Upper lobe of right lung (tissue), 1 donor: ENCODE measurements around the gene HDAC6. TPM values are rescaled to one million over a fixed set of nuclear protein-coding genes. Genes with fewer than 3 reads are reported as not detected.

Source experiments
- ATAC-seq: fragments of 200-7000 bp; cut with Tn5 transposase; one replicate; pipeline ENCODE4 v1.9.1; 2020; ENCODE audit warnings: mild to moderate bottlenecking, moderate library complexity
- DNase-seq: peaks from one replicate; pipeline ENCODE4 v3.0.0-alpha.2; 2020
- H3K27ac ChIP-seq: fragments of 200-600 bp; one replicate; pipeline ENCODE4 v1.8.0; 2022
- H3K27me3 ChIP-seq: fragments of 200-600 bp; one replicate; pipeline ENCODE4 v1.8.0; 2022; ENCODE audit warnings: mild to moderate bottlenecking
- H3K36me3 ChIP-seq: fragments of 200-600 bp; one replicate; pipeline ENCODE4 v1.8.0; 2022
- H3K4me1 ChIP-seq: fragments of 200-600 bp; one replicate; pipeline ENCODE4 v1.8.0; 2022
- H3K4me3 ChIP-seq: fragments of 200-600 bp; one replicate; pipeline ENCODE4 v1.8.0; 2022; ENCODE audit warnings: mild to moderate bottlenecking
- H3K9me3 ChIP-seq: fragments of 200-600 bp; one replicate; pipeline ENCODE4 v1.8.0; 2022
- intact Hi-C: fragments of 100-400 bp; cut with DNase I; formaldehyde crosslinking; loops from one replicate; pipeline ENCODE4 v1.11.0; 2022
- total RNA-seq: library from RNA; stranded (reverse); fragmentation: NEBNext Ultra II Directional; extraction: Animal tissue kit (Norgen Biotek cat#: 25700); gene quantifications from one replicate; pipeline ENCODE4 v1.2.1, GENCODE V29; 2021
- TF ChIP-seq, protein P1 (sequence below): fragments of 200-600 bp; IDR thresholded peaks from one replicate; pipeline ENCODE4 v1.8.0; 2022; ENCODE audit warnings: antibody characterized with exemption
- donor health status: DM: no; HTN: yes; CAD: no; lungs with severe emphysema.

HDAC6 gene
- total RNA-seq, 1 donor from 2014 or later, result 94.2 TPM

- intact Hi-C loops, result no loop called here
- TF ChIP-seq, protein P1, sequence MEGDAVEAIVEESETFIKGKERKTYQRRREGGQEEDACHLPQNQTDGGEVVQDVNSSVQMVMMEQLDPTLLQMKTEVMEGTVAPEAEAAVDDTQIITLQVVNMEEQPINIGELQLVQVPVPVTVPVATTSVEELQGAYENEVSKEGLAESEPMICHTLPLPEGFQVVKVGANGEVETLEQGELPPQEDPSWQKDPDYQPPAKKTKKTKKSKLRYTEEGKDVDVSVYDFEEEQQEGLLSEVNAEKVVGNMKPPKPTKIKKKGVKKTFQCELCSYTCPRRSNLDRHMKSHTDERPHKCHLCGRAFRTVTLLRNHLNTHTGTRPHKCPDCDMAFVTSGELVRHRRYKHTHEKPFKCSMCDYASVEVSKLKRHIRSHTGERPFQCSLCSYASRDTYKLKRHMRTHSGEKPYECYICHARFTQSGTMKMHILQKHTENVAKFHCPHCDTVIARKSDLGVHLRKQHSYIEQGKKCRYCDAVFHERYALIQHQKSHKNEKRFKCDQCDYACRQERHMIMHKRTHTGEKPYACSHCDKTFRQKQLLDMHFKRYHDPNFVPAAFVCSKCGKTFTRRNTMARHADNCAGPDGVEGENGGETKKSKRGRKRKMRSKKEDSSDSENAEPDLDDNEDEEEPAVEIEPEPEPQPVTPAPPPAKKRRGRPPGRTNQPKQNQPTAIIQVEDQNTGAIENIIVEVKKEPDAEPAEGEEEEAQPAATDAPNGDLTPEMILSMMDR, result no peak
- no peak for ATAC-seq
- no peaks in the 10 kb centered on the region for H3K36me3 ChIP-seq
- no peak for DNase-seq
- no peaks in the 10 kb centered on the region for H3K9me3 ChIP-seq
- H3K4me3 ChIP-seq, result no peak within 1 kb of the TSS
- H3K27ac ChIP-seq, result no peak within 1 kb of the TSS
- no peaks in the 10 kb centered on the region for H3K27me3 ChIP-seq
- H3K4me1 ChIP-seq, result no peaks in the 10 kb centered on the region
Measured at GRCh38 chrX:48786341-48786800, 15.5 kb upstream of the HDAC6 start, which contains the start of gene GATA1. GATA1 (plus strand) TSS chrX:48786590; CDS start chrX:48791110, 4,520 bp downstream.

- DNase-seq (no peak), ATAC-seq (no peak)
- H3K27ac ChIP-seq, result no peak overlapping the region
- intact Hi-C loops, result no loop called here
- TF ChIP-seq, protein P1, result no peak
- H3K36me3 ChIP-seq, result no peaks in the 10 kb centered on the region
- H3K9me3 ChIP-seq, result no peaks in the 10 kb centered on the region
- no peak overlapping the region for H3K4me3 ChIP-seq
- no peaks in the 10 kb centered on the region for H3K4me1 ChIP-seq
- H3K27me3 ChIP-seq, result no peaks in the 10 kb centered on the region
Measured at GRCh38 chrX:48786825-48787504, 14.9 kb upstream of the HDAC6 start.

- H3K4me1 ChIP-seq, result no peaks in the 10 kb centered on the region
- no peak for ATAC-seq
- H3K4me3 ChIP-seq, result no peak overlapping the region
- DNase-seq, result no peak
- H3K36me3 ChIP-seq, result no peaks in the 10 kb centered on the region
- intact Hi-C loops, result no loop called here
- no peak overlapping the region for H3K27ac ChIP-seq
- H3K27me3 ChIP-seq, result no peaks in the 10 kb centered on the region
- no peaks in the 10 kb centered on the region for H3K9me3 ChIP-seq
- TF ChIP-seq, protein P1, result no peak
Measured at GRCh38 chrX:48787505-48788443, 14.1 kb upstream of the HDAC6 start.

DNA sequence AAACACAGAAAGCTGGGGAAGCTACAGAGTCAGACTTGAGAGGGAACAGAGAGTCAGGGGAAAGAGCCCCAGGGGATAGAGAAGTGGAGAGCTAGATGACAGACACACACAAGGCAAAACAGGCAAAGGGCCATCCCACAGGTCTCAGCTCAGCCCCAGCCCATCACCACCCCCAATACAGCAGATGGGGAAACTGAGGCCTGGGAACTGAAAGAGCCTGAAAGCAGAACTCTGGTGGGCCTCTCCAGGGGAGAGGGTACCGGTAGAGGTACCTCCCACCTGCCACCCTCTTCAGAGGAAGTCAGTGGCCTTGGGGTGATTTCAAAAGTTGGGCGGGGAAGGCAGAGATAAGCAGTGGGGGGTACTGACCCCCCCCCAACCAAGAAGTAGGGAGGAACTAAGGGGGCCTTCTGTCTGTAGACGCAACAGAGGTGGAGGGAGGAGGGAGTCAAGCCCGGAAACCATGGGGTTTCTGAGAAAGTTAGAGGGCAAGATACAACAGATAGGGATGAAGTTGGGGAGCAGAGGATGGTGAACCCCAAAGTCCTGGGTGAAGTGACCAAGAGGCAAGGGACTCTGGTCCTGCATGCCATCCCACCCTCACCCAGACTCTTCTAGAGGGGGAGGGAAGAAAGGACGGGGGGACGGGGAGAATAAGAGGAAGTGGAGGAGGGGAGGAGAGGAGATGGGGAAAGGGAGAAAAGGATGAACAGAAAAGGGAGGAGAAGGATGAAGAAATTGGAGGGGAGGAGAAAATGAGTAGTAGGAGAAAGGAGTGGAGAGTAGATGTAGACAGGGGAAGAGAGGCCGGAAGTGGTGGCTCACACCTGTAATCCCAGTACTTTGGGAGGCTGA lies 12.3 kb upstream of the HDAC6 start:
- Histone ChIP-seq H3K27ac (no peak overlapping the region), H3K36me3 (no peaks in the 10 kb centered on the region), H3K4me3 (no peak overlapping the region), H3K27me3 (no peaks in the 10 kb centered on the region), H3K4me1 (no peaks in the 10 kb centered on the region), H3K9me3 (no peaks in the 10 kb centered on the region)
- ATAC-seq (no peak), DNase-seq (no peak)
- TF ChIP-seq, protein P1, result no peak
- intact Hi-C loops, result no loop called here

DNA sequence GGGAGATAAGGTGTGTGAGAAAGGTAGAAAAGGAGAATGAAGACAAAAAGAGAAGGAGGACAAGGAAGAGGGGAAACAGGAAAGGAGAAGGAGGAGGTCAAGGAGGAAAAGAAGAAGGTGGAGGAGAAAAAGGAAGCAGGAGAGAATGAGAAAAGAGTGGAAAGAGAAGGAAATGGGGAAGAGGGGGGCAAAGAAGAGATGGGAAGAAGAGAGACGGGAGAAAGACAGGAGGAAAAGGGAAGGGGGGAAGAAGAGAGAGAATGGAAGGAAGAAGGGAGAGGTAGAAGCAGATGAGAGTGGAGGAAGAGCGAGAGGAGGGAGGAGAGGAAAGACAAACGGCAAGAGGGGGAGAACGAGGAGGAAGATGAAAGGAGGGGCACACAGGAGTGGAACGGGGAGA lies 11.4 kb upstream of the HDAC6 start:
- intact Hi-C loops, result no loop called here
- H3K9me3 ChIP-seq, result no peaks in the 10 kb centered on the region
- no peak for ATAC-seq
- no peak overlapping the region for H3K27ac ChIP-seq
- H3K4me1 ChIP-seq, result no peaks in the 10 kb centered on the region
- TF ChIP-seq, protein P1, result no peak
- no peak overlapping the region for H3K4me3 ChIP-seq
- no peaks in the 10 kb centered on the region for H3K36me3 ChIP-seq
- no peaks in the 10 kb centered on the region for H3K27me3 ChIP-seq
- DNase-seq, result no peak
